Measurements from ENCODE around the gene STIM1.
"Not testable (repeated sequence)": the region's sequence is repeated elsewhere in the genome, so short reads cannot be mapped to it uniquely, and the experiment has no call there.

The STIM1 gene

DNA sequence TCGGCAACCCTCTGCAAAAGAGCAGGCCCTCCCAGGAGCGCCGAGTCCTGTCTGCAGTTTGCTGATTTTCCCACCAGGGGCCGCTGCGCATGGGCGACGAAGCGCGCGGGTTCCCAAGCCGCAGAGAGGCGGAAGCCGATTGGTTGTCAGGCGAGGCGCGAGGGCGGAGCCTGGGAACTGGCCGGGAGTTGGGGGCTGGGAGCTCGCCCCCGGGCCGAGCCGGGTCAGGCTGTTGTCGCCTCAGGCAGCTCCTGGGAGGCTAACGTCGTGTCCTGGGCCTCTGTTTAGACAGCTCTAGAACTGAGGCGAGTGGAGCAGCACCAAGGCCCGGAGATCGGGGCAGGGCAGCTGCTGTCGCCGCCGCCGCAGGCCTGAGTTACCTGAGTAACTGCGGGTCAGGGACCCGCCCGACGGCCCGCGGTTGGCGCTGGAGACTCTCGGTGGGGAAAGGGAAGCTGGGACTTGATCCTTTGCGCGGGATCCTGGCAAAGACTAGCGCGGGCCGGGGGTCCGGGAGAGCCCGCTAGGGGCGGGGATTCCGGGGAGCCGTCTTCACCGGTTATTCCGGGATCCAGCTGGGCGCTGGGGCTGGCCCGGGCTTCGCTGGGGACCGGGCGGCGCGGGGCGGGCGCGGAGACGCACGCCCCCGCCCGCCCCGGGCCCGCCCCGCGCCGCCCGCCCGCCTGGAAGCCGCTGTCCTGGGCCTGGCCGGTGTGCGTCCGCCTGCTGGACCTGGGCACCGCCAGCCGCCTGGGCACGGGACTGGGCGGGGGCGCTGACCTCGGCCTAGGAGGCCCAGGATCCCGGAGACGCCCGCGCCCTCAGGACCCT lies at the start of gene STIM1:
Gene STIM1 (plus strand): TSS at position 688 of the 831 bp plus-strand sequence. CDS start 607 bp downstream, outside the sequence.
- DNase-seq: peak; percentile 95

DNA sequence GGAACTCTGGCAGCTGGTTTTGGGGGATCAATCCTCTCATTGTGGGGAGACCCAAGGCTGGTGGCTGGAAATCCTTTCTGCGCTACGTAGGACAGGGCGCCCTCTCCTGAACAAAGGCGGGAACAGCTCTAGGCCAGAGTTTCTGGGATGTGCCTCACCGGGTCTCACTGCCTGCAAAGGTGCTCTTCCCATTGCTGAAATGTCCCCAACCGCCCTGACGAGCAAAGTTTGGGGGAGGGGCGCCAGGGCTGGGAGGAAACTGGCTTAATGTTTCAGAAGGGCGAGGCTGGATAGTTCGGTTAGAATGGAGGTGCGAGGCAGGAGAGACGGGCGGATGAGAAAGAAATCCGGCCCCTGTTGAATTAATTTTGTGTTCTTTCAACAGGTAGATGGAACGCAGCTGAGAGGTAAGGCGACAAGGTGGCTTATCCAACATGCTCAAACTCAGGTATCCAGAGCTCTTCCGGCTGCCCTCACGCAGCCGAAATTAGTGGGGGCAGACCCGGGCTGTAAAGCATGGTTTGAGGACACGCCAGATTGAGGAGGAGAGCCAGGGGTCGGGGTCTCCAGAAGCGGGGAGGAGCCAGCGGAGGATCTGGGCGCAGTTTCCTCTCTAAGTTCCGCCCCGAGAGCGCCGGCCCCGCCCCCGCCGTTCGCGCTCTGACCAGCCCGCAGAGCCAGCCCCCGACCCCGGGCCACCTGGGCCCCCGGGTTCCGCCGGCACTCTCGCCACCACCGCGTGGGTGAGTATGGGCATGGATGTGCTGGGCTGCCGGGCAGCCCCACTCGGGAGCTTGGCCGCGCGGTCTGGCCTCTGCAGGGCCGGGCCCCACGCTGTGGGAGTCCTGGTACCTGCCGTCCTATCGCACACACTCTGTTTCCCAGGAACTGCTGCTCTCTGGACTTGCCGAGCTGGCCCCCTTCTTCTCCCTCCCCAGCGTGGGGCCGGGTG lies 47.3 kb upstream of the STIM1 start, which contains the start of gene PGAP2:
Gene PGAP2 (plus strand): TSS at position 652 of the 952 bp plus-strand sequence. CDS start 2,700 bp downstream, outside the sequence.
- DNase-seq: peak; percentile 64

- peak; percentile 71 for DNase-seq
Measured at GRCh38 chr11:3808861-3809623, 46.4 kb upstream of the STIM1 start.

DNA sequence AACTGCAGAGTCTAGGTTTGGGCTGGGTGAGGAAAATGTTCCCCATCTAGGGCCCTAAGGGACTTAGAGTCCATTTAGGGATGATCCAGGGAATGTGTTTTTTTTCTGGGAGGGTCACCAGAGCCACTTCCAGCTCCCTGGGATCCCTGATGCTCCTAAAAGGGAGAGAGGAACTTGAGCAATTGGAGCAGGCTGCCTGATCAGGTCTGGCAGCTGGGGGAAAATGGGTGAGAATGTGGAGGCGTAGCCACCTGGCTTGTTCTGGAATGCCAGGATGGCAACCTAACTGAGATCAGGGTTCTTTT lies 45.9 kb upstream of the STIM1 start:
- DNase-seq: no peak

- DNase-seq: no peak
Measured at GRCh38 chr11:3810446-3810845, 45.0 kb upstream of the STIM1 start.

DNA sequence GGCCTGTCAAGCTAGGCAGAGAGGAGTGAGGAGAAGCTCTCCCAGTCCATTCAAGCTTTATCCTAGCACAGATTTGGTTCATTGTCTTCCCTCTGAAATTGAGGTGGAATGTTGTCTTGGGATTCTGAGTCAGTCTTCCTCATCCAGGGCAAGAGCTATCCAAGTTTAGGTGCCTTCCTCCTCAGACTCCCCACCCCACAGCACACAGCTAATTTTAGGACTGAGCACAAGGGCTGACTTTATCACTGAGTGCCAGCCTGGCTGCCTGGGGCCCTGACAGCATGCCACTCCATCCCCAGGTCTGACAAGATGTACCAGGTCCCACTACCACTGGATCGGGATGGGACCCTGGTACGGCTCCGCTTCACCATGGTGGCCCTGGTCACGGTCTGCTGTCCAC lies 44.5 kb upstream of the STIM1 start:
- no peak for DNase-seq

DNA sequence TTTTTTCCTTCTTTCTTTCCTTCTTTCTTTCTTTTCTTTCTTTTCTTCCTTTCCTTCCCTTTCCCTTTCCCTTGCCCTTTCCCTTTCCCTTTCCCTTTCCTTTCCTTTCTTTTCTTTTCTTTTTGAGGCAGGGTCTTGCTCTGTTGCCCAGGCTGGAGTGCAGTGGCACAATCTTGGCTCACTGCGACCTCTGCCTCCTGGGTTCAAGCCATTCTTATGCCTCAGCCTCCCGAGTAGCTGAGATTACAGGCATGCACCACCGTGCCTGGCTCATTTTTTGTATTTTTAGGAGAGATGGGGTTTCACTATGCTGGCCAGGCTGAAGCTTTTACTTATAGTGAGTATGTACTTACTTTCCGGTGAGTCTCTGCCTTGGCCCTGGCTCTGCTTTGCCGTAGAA lies 40.6 kb upstream of the STIM1 start:
- DNase-seq: not testable (repeated sequence)

GRCh38 chr11:3815845-3816244 lies 39.6 kb upstream of the STIM1 start:
- DNase-seq: no peak

GRCh38 chr11:3816673-3817072 lies 38.8 kb upstream of the STIM1 start:
- DNase-seq: no peak

- no peak for DNase-seq
Measured at GRCh38 chr11:3817181-3817800, 38.2 kb upstream of the STIM1 start.

- DNase-seq: no peak
Measured at GRCh38 chr11:3820971-3821370, 34.5 kb upstream of the STIM1 start.

- DNase-seq: no peak
Measured at GRCh38 chr11:3822312-3822711, 33.2 kb upstream of the STIM1 start.

GRCh38 chr11:3823303-3823702 lies 32.2 kb upstream of the STIM1 start:
- DNase-seq: no peak

GRCh38 chr11:3823762-3824506 lies 31.5 kb upstream of the STIM1 start:
- no peak for DNase-seq

- DNase-seq: peak; percentile 83
Measured at GRCh38 chr11:3824714-3825472, 30.6 kb upstream of the STIM1 start.

DNA sequence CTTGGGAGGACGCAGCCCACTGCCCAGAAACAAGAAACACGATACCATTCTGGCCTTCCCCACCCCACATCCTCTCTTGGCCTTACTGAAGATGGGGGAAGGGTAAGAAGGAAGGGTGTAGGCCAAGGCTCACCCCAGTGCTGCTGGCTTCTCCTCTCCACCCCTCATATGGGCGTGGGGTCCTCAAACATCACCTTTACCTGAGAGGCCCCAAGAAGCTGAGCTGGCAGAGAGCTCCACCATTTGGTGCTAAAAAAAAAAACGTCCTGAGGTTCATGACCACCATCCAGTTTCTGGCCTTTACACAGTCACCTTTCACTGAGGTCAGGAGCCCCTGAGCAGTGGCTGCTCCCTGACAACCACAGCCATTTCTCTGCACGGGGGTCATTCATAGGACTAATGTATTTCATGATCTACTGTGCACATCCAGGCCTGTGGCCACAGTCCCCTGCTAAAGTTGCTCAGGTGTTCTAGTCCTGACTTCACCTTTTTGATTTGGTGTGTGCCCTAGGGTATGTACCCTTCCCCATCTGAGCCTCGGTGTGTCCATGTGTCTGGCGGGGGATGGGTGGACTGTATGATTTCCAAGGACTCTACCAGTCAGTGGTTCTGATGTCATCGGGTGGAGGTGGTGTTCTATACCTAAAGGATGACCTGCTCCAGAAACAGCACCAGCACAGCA lies 29.9 kb upstream of the STIM1 start:
- DNase-seq: no peak

GRCh38 chr11:3826721-3827120 lies 28.7 kb upstream of the STIM1 start:
- DNase-seq: no peak

DNA sequence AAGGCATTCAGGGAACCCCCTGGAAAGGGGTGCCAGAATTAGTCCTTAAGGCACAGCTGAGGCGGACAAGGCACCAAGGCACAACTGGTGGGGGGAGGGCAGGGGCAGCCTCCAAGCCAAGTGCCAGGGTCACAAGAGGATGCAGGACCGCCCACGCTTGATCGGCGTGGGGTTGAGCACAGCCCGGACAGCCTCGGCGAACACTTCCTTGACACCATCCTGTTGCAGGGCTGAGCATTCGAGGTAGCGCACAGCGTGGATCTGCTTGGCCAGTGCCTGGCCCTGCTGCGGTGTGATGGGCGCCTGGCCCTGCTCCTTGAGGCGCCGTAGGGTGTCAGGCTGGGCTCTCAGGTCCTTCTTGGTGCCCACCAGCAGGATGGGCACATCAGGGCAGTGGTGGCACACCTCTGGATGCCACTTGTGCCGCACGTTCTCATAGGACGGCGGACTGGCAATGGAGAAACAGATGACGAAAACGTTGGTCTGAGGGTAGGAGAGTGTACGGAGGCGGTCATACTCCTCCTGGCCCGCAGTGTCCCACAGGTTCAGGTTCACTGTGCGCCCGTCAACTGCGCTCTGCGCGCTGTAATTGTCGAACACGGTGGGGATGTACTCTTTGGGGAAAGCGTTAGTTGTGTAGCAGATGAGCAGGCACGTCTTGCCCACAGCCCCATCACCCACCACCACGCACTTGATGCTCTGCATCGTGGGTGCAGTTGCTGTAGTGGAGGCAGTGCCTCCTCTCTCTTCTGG lies 27.9 kb upstream of the STIM1 start:
- no peak for DNase-seq

GRCh38 chr11:3830088-3830487 lies 25.4 kb upstream of the STIM1 start:
- DNase-seq: no peak

GRCh38 chr11:3830730-3831129 lies 24.7 kb upstream of the STIM1 start:
- DNase-seq: no peak

Data from inflammatory macrophage treated with lipopolysaccharide for 4 hours (primary cell).